Measurements from ENCODE around the gene SPARC.

GRCh38 chr5:151709109-151709735 is 22.5 kb upstream of the SPARC start:
- TF ChIP-seq CTCF (IDR thresholded peaks at IDR 0.05): no peak
- no peak for TF ChIP-seq ZFX (IDR thresholded peaks at IDR 0.05; ENCODE audit: borderline replicate concordance)
